GM10847 (cell line): ENCODE data around the gene HCRTR1.

Experiments
- POLR2A ChIP-seq: IDR thresholded peaks from 2 replicates; pipeline ENCODE4 v1.6.1; 2011; ENCODE audit not compliant: insufficient read length; ENCODE audit errors: extremely low read depth

Gene HCRTR1

DNA sequence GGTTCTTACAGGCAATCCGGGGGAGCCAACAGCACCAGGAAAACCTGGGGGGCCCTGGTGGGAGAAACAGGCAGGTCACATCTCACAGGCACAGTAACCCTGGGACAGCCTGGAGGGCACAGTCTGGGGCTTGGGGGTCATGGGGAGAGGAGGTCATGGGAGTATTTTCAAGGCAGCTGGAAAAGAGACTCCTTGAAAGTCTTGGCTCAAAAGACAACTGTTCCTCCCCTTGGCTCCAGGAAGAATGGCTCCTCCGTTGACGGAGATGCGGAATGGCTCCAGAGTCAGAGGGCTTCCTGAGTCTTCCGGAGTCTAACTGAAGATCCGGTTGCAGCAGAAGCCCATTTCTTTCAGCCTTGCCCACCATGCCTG lies 53.1 kb downstream of the HCRTR1 start:
- TF ChIP-seq POLR2A, result no peak

DNA sequence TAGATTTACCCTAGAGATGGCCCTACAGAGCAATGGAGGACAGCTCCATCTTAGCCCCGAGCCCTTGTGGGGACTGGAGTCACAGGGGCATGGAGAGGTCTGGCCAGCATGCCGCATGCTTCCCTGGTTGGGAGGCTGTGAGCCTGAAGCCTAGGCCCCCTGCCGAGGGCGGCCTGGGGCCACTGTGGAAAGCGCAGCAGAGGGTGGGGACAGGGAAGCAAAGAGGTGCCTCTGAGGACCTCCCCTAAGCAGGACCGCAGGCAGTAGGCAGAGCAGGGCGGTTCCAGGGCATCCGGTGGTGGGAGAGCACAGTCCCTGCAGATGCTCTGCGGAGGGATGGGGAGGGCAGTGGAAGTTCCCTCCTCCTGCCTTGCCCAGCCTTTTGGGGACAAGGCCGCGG lies 53.7 kb downstream of the HCRTR1 start:
- TF ChIP-seq POLR2A, result no peak

DNA sequence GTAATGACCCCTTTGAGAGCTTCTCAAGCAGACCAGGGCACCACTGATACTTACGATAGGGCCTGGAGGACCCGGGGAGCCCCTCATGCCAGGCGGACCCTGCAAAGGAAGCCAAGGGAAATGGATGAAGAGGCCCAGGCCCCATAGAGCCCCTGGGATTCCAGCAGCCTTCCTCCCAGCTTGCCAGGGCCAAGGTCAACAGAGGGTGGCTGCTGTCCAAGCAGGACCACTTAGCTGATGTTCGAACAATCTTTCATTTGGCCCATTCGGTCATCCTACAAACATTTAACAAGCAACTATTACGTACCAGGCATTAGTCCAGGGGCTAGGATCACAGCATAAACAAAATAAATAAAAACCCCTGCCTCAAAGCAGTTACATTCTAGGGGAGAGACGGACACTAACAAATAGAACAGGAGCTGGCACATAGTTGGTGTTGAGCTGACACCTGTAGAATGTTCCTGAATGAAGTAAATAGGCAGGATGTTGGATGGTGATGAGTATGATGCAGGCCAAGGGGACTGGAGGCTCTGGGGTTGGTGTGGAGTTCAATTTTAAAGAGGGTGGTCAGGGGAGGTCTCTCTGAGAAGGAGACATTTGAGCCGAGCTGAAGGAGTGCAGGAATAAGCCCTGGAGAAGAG lies 54.2 kb downstream of the HCRTR1 start:
- no peak for TF ChIP-seq POLR2A

DNA sequence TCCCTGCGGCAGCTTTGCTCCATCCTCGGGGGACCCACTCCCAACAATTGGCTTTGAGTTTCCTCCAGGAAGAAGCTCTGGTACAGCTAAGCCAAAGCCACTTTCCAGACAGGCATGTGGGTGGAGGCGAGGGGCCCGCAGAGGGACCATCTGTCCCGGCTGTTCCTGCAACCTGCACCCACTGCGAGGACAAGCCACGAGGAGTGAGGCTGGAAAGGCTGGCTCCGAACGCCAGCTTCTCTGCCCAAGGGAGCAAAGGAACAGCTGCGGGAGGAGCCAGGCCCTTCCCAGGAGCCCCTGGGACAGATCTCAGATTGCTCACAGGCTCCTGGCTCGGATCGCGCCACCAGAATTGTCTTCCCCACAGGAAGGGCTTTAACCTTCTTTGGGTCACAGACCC lies 55.5 kb downstream of the HCRTR1 start:
- no peak for TF ChIP-seq POLR2A

DNA sequence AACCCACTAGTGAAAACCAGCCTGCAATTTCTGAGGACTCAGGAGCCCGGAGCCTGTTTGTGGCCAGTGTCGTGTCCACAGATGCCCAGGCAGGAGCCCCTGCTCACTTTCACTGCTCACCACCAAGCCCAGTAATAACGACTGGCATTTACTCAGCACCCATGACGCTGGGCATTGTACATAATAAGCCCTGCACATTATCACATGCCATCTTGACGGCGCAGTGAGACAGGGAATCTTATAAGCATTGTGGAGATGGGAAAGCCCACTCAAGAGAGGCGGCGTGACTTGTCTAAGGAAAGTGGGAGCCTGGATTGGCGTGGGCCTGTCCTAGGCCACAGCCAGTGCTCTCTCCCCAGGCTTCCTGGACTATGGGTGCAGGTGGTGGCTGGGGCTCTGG lies 55.9 kb downstream of the HCRTR1 start:
- TF ChIP-seq POLR2A, result no peak

DNA sequence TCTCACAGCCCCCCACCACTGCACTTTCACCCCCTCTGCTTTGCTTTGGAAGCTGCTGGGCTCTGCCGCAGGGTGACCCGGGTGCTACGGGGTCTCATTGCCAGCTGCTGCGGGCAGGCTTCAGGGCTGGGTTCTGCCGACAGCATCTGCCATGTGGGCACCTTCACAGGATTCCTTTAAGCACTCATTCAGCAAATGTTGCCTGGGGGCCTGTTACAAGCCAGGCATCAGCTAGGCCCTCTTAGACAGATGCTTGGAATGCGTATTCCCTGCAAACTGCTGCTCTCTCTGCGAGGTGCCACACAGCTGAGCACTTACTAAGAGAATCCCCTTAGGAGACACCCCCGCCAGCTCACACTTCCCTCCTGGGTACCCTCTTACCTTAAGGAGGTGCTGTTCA lies 57.1 kb downstream of the HCRTR1 start:
- TF ChIP-seq POLR2A, result no peak

DNA sequence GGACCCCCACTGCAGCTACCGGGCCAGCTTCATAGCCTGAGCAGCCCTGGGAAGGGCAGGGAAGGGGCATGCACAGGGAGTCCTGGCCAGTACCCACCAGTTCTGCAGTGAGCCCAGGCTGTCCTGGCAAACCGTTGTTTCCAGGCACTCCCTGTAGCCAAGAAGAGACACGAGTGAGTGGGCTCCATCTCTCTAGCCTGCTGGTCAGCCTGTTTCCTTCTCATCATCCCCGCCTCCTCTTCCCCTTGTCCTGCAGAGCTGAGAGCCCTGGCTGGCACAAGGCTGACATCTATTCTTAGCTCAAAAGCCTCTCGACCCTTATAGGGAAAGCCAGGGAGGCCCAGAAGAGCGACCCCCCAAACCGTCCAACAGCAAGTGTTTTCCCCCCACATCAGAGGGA lies 57.7 kb downstream of the HCRTR1 start:
- no peak for TF ChIP-seq POLR2A

DNA sequence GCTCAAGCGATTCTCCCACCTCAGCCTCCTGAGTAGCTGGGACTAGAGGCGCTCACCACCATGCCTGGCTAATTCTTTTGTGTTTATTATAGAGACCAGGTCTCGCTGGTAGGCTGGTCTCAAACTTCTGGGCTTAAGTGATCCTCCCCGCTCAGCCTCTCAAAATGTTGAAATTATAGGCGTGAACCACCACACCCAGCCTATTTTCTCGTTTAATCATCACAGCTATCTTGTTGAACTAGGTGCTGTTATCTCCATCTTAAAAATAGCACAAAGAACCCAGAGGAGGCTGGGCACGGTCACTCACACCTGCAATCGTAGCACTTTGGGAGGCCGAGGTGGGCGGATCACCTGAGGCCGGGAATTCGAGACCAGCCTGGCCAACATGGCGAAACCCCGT lies 58.3 kb downstream of the HCRTR1 start:
- TF ChIP-seq POLR2A, result no peak
